Upper lobe of right lung (tissue), 1 donor: Measurements from ENCODE around the gene CXCL3. TPM values are rescaled to one million over a fixed set of nuclear protein-coding genes. Genes with fewer than 3 reads are reported as not detected.

Experiments
- ATAC-seq: fragments of 200-7000 bp; cut with Tn5 transposase; one replicate; pipeline ENCODE4 v1.9.1; 2020; ENCODE audit warnings: mild to moderate bottlenecking, moderate library complexity
- DNase-seq: peaks from one replicate; pipeline ENCODE4 v3.0.0-alpha.2; 2020
- H3K27ac ChIP-seq: fragments of 200-600 bp; one replicate; pipeline ENCODE4 v1.8.0; 2022
- H3K27me3 ChIP-seq: fragments of 200-600 bp; one replicate; pipeline ENCODE4 v1.8.0; 2022; ENCODE audit warnings: mild to moderate bottlenecking
- H3K36me3 ChIP-seq: fragments of 200-600 bp; one replicate; pipeline ENCODE4 v1.8.0; 2022
- H3K4me1 ChIP-seq: fragments of 200-600 bp; one replicate; pipeline ENCODE4 v1.8.0; 2022
- H3K4me3 ChIP-seq: fragments of 200-600 bp; one replicate; pipeline ENCODE4 v1.8.0; 2022; ENCODE audit warnings: mild to moderate bottlenecking
- H3K9me3 ChIP-seq: fragments of 200-600 bp; one replicate; pipeline ENCODE4 v1.8.0; 2022
- CTCF ChIP-seq: fragments of 200-600 bp; IDR thresholded peaks from one replicate; pipeline ENCODE4 v1.8.0; 2022; ENCODE audit warnings: antibody characterized with exemption
- intact Hi-C: fragments of 100-400 bp; cut with DNase I; formaldehyde crosslinking; loops from one replicate; pipeline ENCODE4 v1.11.0; 2022
- long read RNA-seq: library from polyadenylated mRNA; unstranded; transcript quantifications from one replicate; pipeline ENCODE4 v2.0.0, GENCODE V29; 2021
- total RNA-seq: library from RNA; stranded (reverse); fragmentation: NEBNext Ultra II Directional; extraction: Animal tissue kit (Norgen Biotek cat#: 25700); gene quantifications from one replicate; pipeline ENCODE4 v1.2.1, GENCODE V29; 2021
- donor health status: DM: no; HTN: yes; CAD: no; lungs with severe emphysema.

The CXCL3 gene
- 9.7 TPM for total RNA-seq
- long read RNA-seq, partial matches to known transcripts, result 0 of 3 reads
- long read RNA-seq, other reads (novel, unspliced or antisense), result 1 of 3 reads

GRCh38 chr4:74038425-74039314 is at the start of gene CXCL3:
TSS of gene CXCL3 (minus strand) at chr4:74038689. CDS start at chr4:74038611, 78 bp downstream.
- DNase-seq (peak; percentile 94), ATAC-seq (peak; percentile 94)
- H3K9me3 ChIP-seq, result no peaks in the 10 kb centered on the region
- H3K27me3 ChIP-seq, result no peaks in the 10 kb centered on the region
- TF ChIP-seq CTCF, result peak; percentile 43
- H3K4me3 ChIP-seq, result peak within 1 kb of the TSS; percentile 60
- peak within 1 kb of the TSS; percentile 61 for H3K27ac ChIP-seq
- H3K4me1 ChIP-seq, result peaks cover 3% of the 10 kb centered on the region
- intact Hi-C loops, result no loop called here
- H3K36me3 ChIP-seq, result no peaks in the 10 kb centered on the region

- H3K36me3 ChIP-seq, result no peaks in the 10 kb centered on the region
- TF ChIP-seq CTCF, result no peak
Measured at GRCh38 chr4:74087481-74087880, 49.0 kb upstream of the CXCL3 start.

GRCh38 chr4:74085669-74086068 is 47.2 kb upstream of the CXCL3 start:
- no peak for TF ChIP-seq CTCF
- no peaks in the 10 kb centered on the region for H3K9me3 ChIP-seq
- no peaks in the 10 kb centered on the region for H3K27me3 ChIP-seq
- intact Hi-C loops, result no loop called here
- no peak overlapping the region for H3K4me3 ChIP-seq
- H3K27ac ChIP-seq, result no peak overlapping the region
- DNase-seq, result no peak
- H3K4me1 ChIP-seq, result no peaks in the 10 kb centered on the region
- H3K36me3 ChIP-seq, result no peaks in the 10 kb centered on the region
- ATAC-seq, result no peak

More at GRCh38 chr4:74087481-74087880, 49.0 kb upstream of the CXCL3 start:
- ATAC-seq, result no peak
- H3K27me3 ChIP-seq, result no peaks in the 10 kb centered on the region
- intact Hi-C loops, result no loop called here
- no peaks in the 10 kb centered on the region for H3K4me1 ChIP-seq
- H3K27ac ChIP-seq, result no peak overlapping the region
- H3K9me3 ChIP-seq, result no peaks in the 10 kb centered on the region
- no peak overlapping the region for H3K4me3 ChIP-seq
- no peak for DNase-seq

GRCh38 chr4:74084984-74085383 is 46.5 kb upstream of the CXCL3 start:
- no peak for TF ChIP-seq CTCF
- no peak for DNase-seq
- no peak overlapping the region for H3K4me3 ChIP-seq
- intact Hi-C loops, result no loop called here
- peak; percentile 64 for ATAC-seq
- H3K36me3 ChIP-seq, result no peaks in the 10 kb centered on the region
- no peak overlapping the region for H3K27ac ChIP-seq
- no peaks in the 10 kb centered on the region for H3K27me3 ChIP-seq
- no peaks in the 10 kb centered on the region for H3K4me1 ChIP-seq
- H3K9me3 ChIP-seq, result no peaks in the 10 kb centered on the region

GRCh38 chr4:74083546-74083945 is 45.1 kb upstream of the CXCL3 start:
- TF ChIP-seq CTCF, result no peak
- Histone ChIP-seq H3K4me1 (no peaks in the 10 kb centered on the region), H3K9me3 (no peaks in the 10 kb centered on the region), H3K27me3 (no peaks in the 10 kb centered on the region), H3K36me3 (no peaks in the 10 kb centered on the region), H3K4me3 (no peak overlapping the region), H3K27ac (no peak overlapping the region)
- ATAC-seq (no peak), DNase-seq (no peak)
- intact Hi-C loops, result no loop called here
